Spleen (tissue), 11 donors: ENCODE data around the gene TMEM145. TPM values are rescaled to one million over a fixed set of nuclear protein-coding genes. Genes with fewer than 3 reads are reported as not detected.

Source experiments
- DNase-seq: peaks from one replicate; pipeline ENCODE4 v3.0.0-alpha.2; 2020
- H3K27ac ChIP-seq, 8 donors: fragments of 200-600 bp; sonication (generic) in 7 of 8; 1 replicate in 4 of 8; 2 replicates in 4 of 8; pipeline versions ENCODE4 v1.5.0 to v1.8.0; 2016 to 2021; ENCODE audit warnings: inconsistent platforms in 4 of 8, mild to moderate bottlenecking in 4 of 8, moderate library complexity in 1 of 8
- H3K27me3 ChIP-seq, 7 donors: fragments of 200-600 bp; sonication (generic) in 6 of 7; replicated peaks in 1 of 7; 1 replicate in 4 of 7; 2 replicates in 3 of 7; pipeline versions ENCODE4 v1.5.0 to v1.8.0; 2016 to 2021; ENCODE audit warnings: inconsistent platforms in 3 of 7, mild to moderate bottlenecking in 1 of 7
- H3K36me3 ChIP-seq, 6 donors: fragments of 200-600 bp; sonication (generic) in 5 of 6; 1 replicate in 4 of 6; 2 replicates in 2 of 6; pipeline versions ENCODE4 v1.5.0 to v1.8.0; 2016 to 2021; ENCODE audit warnings: inconsistent platforms in 2 of 6
- H3K4me1 ChIP-seq, 6 donors: fragments of 200-600 bp; sonication (generic) in 5 of 6; 1 replicate in 3 of 6; 2 replicates in 3 of 6; pipeline versions ENCODE4 v1.5.0 to v1.8.0; 2016 to 2021; ENCODE audit warnings: inconsistent platforms in 3 of 6
- H3K4me3 ChIP-seq, 8 donors: fragments of 200-600 bp; sonication (generic) in 7 of 8; 1 replicate in 4 of 8; 2 replicates in 4 of 8; pipeline versions ENCODE4 v1.5.0 to v1.8.0; 2016 to 2021; ENCODE audit warnings: inconsistent platforms in 4 of 8, mild to moderate bottlenecking in 4 of 8, moderate library complexity in 2 of 8
- H3K9me3 ChIP-seq, 8 donors: fragments of 200-600 bp; sonication (generic) in 7 of 8; 1 replicate in 4 of 8; 2 replicates in 4 of 8; pipeline versions ENCODE4 v1.5.0 to v1.8.0; 2016 to 2021; ENCODE audit warnings: inconsistent platforms in 4 of 8
- CTCF ChIP-seq, 11 experiments: fragments of 200-600 bp in 7 of 11; fragments of 450-650 bp in 4 of 11; sonication (generic) in 4 of 11; IDR thresholded peaks in 8 of 11; conservative IDR thresholded peaks in 3 of 11; 1 replicate in 7 of 11; 2 replicates in 4 of 11; pipeline versions ENCODE4 v1.4.0 to v1.8.0; 2016 to 2021; ENCODE audit warnings: antibody characterized with exemption in 11 of 11, inconsistent platforms in 4 of 11, mild to moderate bottlenecking in 1 of 11
- POLR2A ChIP-seq, 3 donors: fragments of 450-650 bp; IDR thresholded peaks; one replicate each; pipeline ENCODE4 v1.5.1; 2017; ENCODE audit warnings: antibody characterized with exemption in 3 of 3, mild to moderate bottlenecking in 1 of 3
- POLR2AphosphoS5 ChIP-seq, 3 donors: sonication (generic); formaldehyde crosslinking; IDR thresholded peaks; one replicate each; pipeline ENCODE4 v1.5.1; 2017; ENCODE audit warnings: antibody characterized with exemption in 3 of 3
- WGBS, 5 donors: extraction: QIAGEN DNeasy Blood & Tissue Kit in 3 of 5; methylation state at CpG; one replicate each; pipeline versions ENCODE4 v1.1.5 to v1.1.7; 2013 to 2018; 5-methylcytosine and 5-hydroxymethylcytosine counted together
- intact Hi-C: fragments of 100-400 bp; cut with DNase I; formaldehyde crosslinking; loops from one replicate; pipeline ENCODE4 v1.15.0; 2023; ENCODE audit warnings: low total_unique reads
- polyA plus RNA-seq, 3 donors: library from polyadenylated mRNA; stranded (reverse); fragments of 200-250 nt; gene quantifications; one replicate each; pipeline ENCODE4 v1.2.1, GENCODE V29; 2013
- total RNA-seq, 7 donors: library from RNA; depleted of rRNA in 3 of 7; stranded (reverse); fragments of >200 nt in 3 of 7; fragmentation: NEBNext Ultra II Directional in 4 of 7; extraction: Animal tissue kit (Norgen Biotek cat#: 25700) in 4 of 7; gene quantifications; one replicate each; pipeline versions ENCODE4 v1.1.0 to v1.2.1, GENCODE V29; 2016 to 2021
- donor health status: healthy with polysubstance abuse.
- donor health status: DM: no; HTN: no; CAD: no; lungs with moderate emphysema.
- donor health status: DM: no; HTN: no; CAD: no.
- donor health status: Bipolar disorder and iron deficiency.
- donor health status: healthy.
- donor health status: DM: no; HTN: no; CAD: no.
- donor health status: DM: yes; HTN: yes; CAD: no.

Gene TMEM145
- total and polyA plus RNA-seq, 10 donors, result 0.13 to 2.3 (median 0.73) TPM; not detected in 1

GRCh38 chr19:42281146-42281826 lies 31.8 kb upstream of the TMEM145 start:
- no peaks in the 10 kb centered on the region for H3K9me3 ChIP-seq
- H3K36me3 ChIP-seq, result peaks cover 0 to 18% (median 0%) of the 10 kb centered on the region in 6 donors
- intact Hi-C loops, result no loop called here
- H3K27ac ChIP-seq, result peak overlapping the region; percentile 93 to 99 (median 96)
- TF ChIP-seq POLR2AphosphoS5 (IDR thresholded peaks at IDR 0.05) (peak in 2 of 3 donors; percentile 31), CTCF (IDR thresholded peaks at IDR 0.05 in 8 of 11, conservative IDR thresholded peaks at IDR 0.05 in 3 of 11) (peak in 3 of 11 experiments; percentile 7 to 29 (median 25)), POLR2A (IDR thresholded peaks at IDR 0.05) (no peak)
- WGBS, 5 donors, result 11 to 17% (median 15%) methylated on average over 7 to 25 of the region's 25 CpGs
- H3K4me1 ChIP-seq, result peaks cover 65 to 91% (median 88%) of the 10 kb centered on the region in 6 donors
- peak; percentile 88 for DNase-seq
- no peaks in the 10 kb centered on the region for H3K27me3 ChIP-seq
- H3K4me3 ChIP-seq, result peak overlapping the region; percentile 81 to 91 (median 88)

- TF ChIP-seq POLR2AphosphoS5 (IDR thresholded peaks at IDR 0.05) (no peak), CTCF (IDR thresholded peaks at IDR 0.05 in 8 of 11, conservative IDR thresholded peaks at IDR 0.05 in 3 of 11) (no peak), POLR2A (IDR thresholded peaks at IDR 0.05) (no peak)
- Histone ChIP-seq H3K27ac (peak overlapping the region; percentile 93 to 99 (median 96)), H3K36me3 (peaks cover 0 to 17% (median 4%) of the 10 kb centered on the region in 6 donors), H3K4me1 (peaks cover 61 to 91% (median 87%) of the 10 kb centered on the region in 6 donors), H3K27me3 (no peaks in the 10 kb centered on the region), H3K4me3 (peak overlapping the region in 1 of 8 donors; percentile 91), H3K9me3 (no peaks in the 10 kb centered on the region)
- intact Hi-C loops, result no loop called here
- peak; percentile 81 for DNase-seq
- WGBS, 5 donors, result 21 to 32% (median 27%) methylated on average over 7 of the region's 7 CpGs
These were observed 31.0 kb upstream of the TMEM145 start for GRCh38 chr19:42281827-42282762.

GRCh38 chr19:42282819-42283187 lies 30.3 kb upstream of the TMEM145 start:
- no peaks in the 10 kb centered on the region for H3K9me3 ChIP-seq
- H3K36me3 ChIP-seq, result peaks cover 0 to 17% (median 11%) of the 10 kb centered on the region in 6 donors
- peak overlapping the region in 4 of 8 donors; percentile 46 to 91 (median 60) for H3K4me3 ChIP-seq
- DNase-seq, result no peak
- no peak for TF ChIP-seq CTCF (IDR thresholded peaks at IDR 0.05 in 8 of 11, conservative IDR thresholded peaks at IDR 0.05 in 3 of 11)
- TF ChIP-seq POLR2AphosphoS5 (IDR thresholded peaks at IDR 0.05), result no peak
- no peak for TF ChIP-seq POLR2A (IDR thresholded peaks at IDR 0.05)
- intact Hi-C loops, result no loop called here
- H3K4me1 ChIP-seq, result peaks cover 54 to 91% (median 82%) of the 10 kb centered on the region in 6 donors
- WGBS, 5 donors, result 25 to 33% (median 31%) methylated on average over 3 to 4 of the region's 4 CpGs
- no peaks in the 10 kb centered on the region for H3K27me3 ChIP-seq
- H3K27ac ChIP-seq, result peak overlapping the region; percentile 93 to 99 (median 96)
